SHP77 treated with DMSO at 0.1 percent for 48 hours (cell line): ENCODE measurements around the gene FAM162A.
A peak's percentile ranks its signal among the peaks of the same experiment; 100 is the strongest.

Experiments used
- DNase-seq: peaks from one replicate; lab custom pipeline; 2025; lab: John Stamatoyannopoulos, UW

FAM162A gene

GRCh38 chr3:122387709-122388108, 3.7 kb downstream of the FAM162A start:
- DNase-seq: no peak

GRCh38 chr3:122389197-122389596, 5.2 kb downstream of the FAM162A start:
- no peak for DNase-seq

- no peak for DNase-seq
Measured at GRCh38 chr3:122389892-122390291, 5.9 kb downstream of the FAM162A start.

- no peak for DNase-seq
Measured at GRCh38 chr3:122390665-122391064, 6.7 kb downstream of the FAM162A start.

GRCh38 chr3:122391681-122392446, 7.9 kb downstream of the FAM162A start:
- DNase-seq: no peak

- DNase-seq: peak; percentile 46
Measured at GRCh38 chr3:122392868-122393844, 9.2 kb downstream of the FAM162A start.

- DNase-seq: no peak
Measured at GRCh38 chr3:122394173-122394572, 10.2 kb downstream of the FAM162A start.

GRCh38 chr3:122395582-122395981, 11.6 kb downstream of the FAM162A start:
- DNase-seq: no peak

GRCh38 chr3:122396511-122396910, 12.5 kb downstream of the FAM162A start:
- DNase-seq: no peak

GRCh38 chr3:122397201-122397600, 13.2 kb downstream of the FAM162A start:
- DNase-seq: no peak

GRCh38 chr3:122398920-122399319, 14.9 kb downstream of the FAM162A start:
- no peak for DNase-seq

- no peak for DNase-seq
Measured at GRCh38 chr3:122403489-122403888, 19.5 kb downstream of the FAM162A start.

- no peak for DNase-seq
Measured at GRCh38 chr3:122405015-122405414, 21.0 kb downstream of the FAM162A start.

- no peak for DNase-seq
Measured at GRCh38 chr3:122406198-122406597, 22.2 kb downstream of the FAM162A start.

GRCh38 chr3:122407946-122408345, 24.0 kb downstream of the FAM162A start:
- DNase-seq: no peak

GRCh38 chr3:122409446-122409845, 25.5 kb downstream of the FAM162A start:
- no peak for DNase-seq

GRCh38 chr3:122410111-122410510, 26.1 kb downstream of the FAM162A start:
- DNase-seq: no peak

GRCh38 chr3:122410639-122411038, 26.7 kb downstream of the FAM162A start:
- no peak for DNase-seq

GRCh38 chr3:122414391-122414790, 30.4 kb downstream of the FAM162A start:
- DNase-seq: no peak

GRCh38 chr3:122415104-122415744, 31.2 kb downstream of the FAM162A start:
- DNase-seq: no peak

- no peak for DNase-seq
Measured at GRCh38 chr3:122415762-122416654, 32.0 kb downstream of the FAM162A start, which contains the start of gene WDR5B. Gene WDR5B (minus strand): TSS chr3:122416062. CDS start chr3:122415528, 534 bp downstream.
